Heart left ventricle (tissue), 16 donors: ENCODE results near the gene VPS4B. TPM values are rescaled to one million over a fixed set of nuclear protein-coding genes. Genes with fewer than 3 reads are reported as not detected.

Experiments used
- ATAC-seq, 4 donors: fragments of 200-7000 bp; cut with Tn5 transposase; one replicate each; pipeline ENCODE4 v1.9.1; 2020 to 2022; ENCODE audit warnings: moderate library complexity in 4 of 4, mild to moderate bottlenecking in 3 of 4, moderate number of reproducible peaks in 1 of 4
- DNase-seq, 5 donors: peaks; one replicate each; pipeline ENCODE4 v3.0.0-alpha.2; 2020
- H3K27ac ChIP-seq, 12 donors: fragments of 200-600 bp; sonication (generic) in 4 of 12; one replicate each; pipeline versions ENCODE4 v1.5.0 to v1.8.0; 2016 to 2022; ENCODE audit warnings: mild to moderate bottlenecking in 2 of 12
- H3K27me3 ChIP-seq, 9 donors: fragments of 200-600 bp; sonication (generic) in 2 of 9; one replicate each; pipeline versions ENCODE4 v1.5.1 to v1.8.0; 2016 to 2022; ENCODE audit warnings: mild to moderate bottlenecking in 3 of 9
- H3K36me3 ChIP-seq, 9 donors: fragments of 200-600 bp; sonication (generic) in 2 of 9; one replicate each; pipeline versions ENCODE4 v1.5.0 to v1.8.0; 2018 to 2022; ENCODE audit warnings: mild to moderate bottlenecking in 2 of 9
- H3K4me1 ChIP-seq, 12 donors: fragments of 200-600 bp; sonication (generic) in 4 of 12; one replicate each; pipeline versions ENCODE4 v1.5.0 to v1.8.0; 2016 to 2022; ENCODE audit warnings: mild to moderate bottlenecking in 3 of 12
- H3K4me3 ChIP-seq, 12 donors: fragments of 200-600 bp; sonication (generic) in 4 of 12; one replicate each; pipeline versions ENCODE4 v1.5.0 to v1.8.0; 2017 to 2022; ENCODE audit warnings: mild to moderate bottlenecking in 9 of 12, moderate library complexity in 4 of 12
- H3K9me3 ChIP-seq, 12 donors: fragments of 200-600 bp; sonication (generic) in 4 of 12; one replicate each; pipeline versions ENCODE4 v1.5.0 to v1.8.0; 2016 to 2022; ENCODE audit warnings: mild to moderate bottlenecking in 1 of 12
- CTCF ChIP-seq, 12 donors: fragments of 200-600 bp; sonication (generic) in 4 of 12; IDR thresholded peaks; one replicate each; pipeline versions ENCODE4 v1.5.0 to v1.8.0; 2018 to 2022; ENCODE audit warnings: antibody characterized with exemption in 12 of 12, mild to moderate bottlenecking in 5 of 12
- POLR2A ChIP-seq, 2 donors: fragments of 450-650 bp; IDR thresholded peaks; one replicate each; pipeline ENCODE4 v1.6.1; 2017; ENCODE audit warnings: antibody characterized with exemption in 2 of 2, mild to moderate bottlenecking in 2 of 2, moderate library complexity in 2 of 2
- WGBS, 4 donors: extraction: QIAGEN DNeasy Blood & Tissue Kit in 2 of 4; methylation state at CpG; one replicate each; pipeline versions ENCODE4 v1.1.5 to v1.1.7; 2013 to 2018; 5-methylcytosine and 5-hydroxymethylcytosine counted together
- intact Hi-C, 10 donors: fragments of 100-400 bp; cut with DNase I; formaldehyde crosslinking; loops; one replicate each; pipeline versions ENCODE4 v1.11.1 to v1.14.2; 2022
- polyA plus RNA-seq, 2 donors: library from polyadenylated mRNA; stranded (reverse); fragments of 200-250 nt; gene quantifications; one replicate each; pipeline ENCODE4 v1.2.3, GENCODE V29; 2013
- total RNA-seq, 9 donors: library from RNA; depleted of rRNA in 2 of 9; stranded (reverse); fragments of >200 nt in 2 of 9; fragmentation: NEBNext Ultra II Directional in 3 of 9; extraction: Animal tissue kit (Norgen Biotek cat#: 25700) in 3 of 9; gene quantifications; one replicate each; pipeline versions ENCODE4 v1.1.0 to v1.2.4, GENCODE V29; 2016 to 2023
- donor health status: ischemic (EF 13 %, LVEDD 7.1; RV severe dilation, severe dysfunction).
- donor health status: healthy with polysubstance abuse.
- donor health status: DM: no; HTN: yes; CAD: no.
- donor health status: DM: no; HTN: no; CAD: no.
- donor health status: ischemic (EF 25% LVEDD 6.9; RV normal size, moderate dysfunction).
- donor health status: ischemic (EF 25% LVEDD 5.7; RV mildly dilated, moderate dysfunction).
- donor health status: healthy.
- donor health status: DM: yes; HTN: yes; CAD: no.
- donor health status: ischemic (EF 35%, LVEDD 5.7; RV mildly dilated, moderate dysfunction).
- donor health status: nonischemic (EF 11% LVEDD 7.7; RV severe dilation, severe dysfunction).
- donor health status: DM: yes; HTN: yes; CAD: no.
- donor health status: PGD.
- donor health status: ischemic (EF 29% LVEDD 5.4; RV normal size, mild dysfunction).
- donor health status: nonischemic (EF 23%, LVEDD 6.1; RV moderate dilation, normal function).

VPS4B gene
- total and polyA plus RNA-seq, 11 donors: 4.2 to 40.0 (median 18.7) TPM

GRCh38 chr18:63344263-63344662 is 78.0 kb downstream of the VPS4B start:
- Histone ChIP-seq H3K36me3 (peaks cover 0 to 100% (median 94%) of the 10 kb centered on the region in 9 donors), H3K4me1 (peaks cover 0 to 30% (median 15%) of the 10 kb centered on the region in 12 donors), H3K9me3 (no peaks in the 10 kb centered on the region), H3K27ac (peak overlapping the region in 2 of 12 donors; percentile 11 to 61), H3K27me3 (no peaks in the 10 kb centered on the region), H3K4me3 (no peak overlapping the region)
- intact Hi-C loops: loop anchor here in 8 of 10 donors (5.0 kb wide), 3 partner anchors 78 to 327 kb away; partner anchors contain the start of gene VPS4B (in 1 of the 8)
- WGBS, 4 donors: 87 to 93% (median 90%) methylated on average over 5 of the region's 5 CpGs
- ATAC-seq: no peak
- TF ChIP-seq POLR2A (IDR thresholded peaks at IDR 0.05) (no peak), CTCF (IDR thresholded peaks at IDR 0.05) (no peak)
- no peak for DNase-seq

- ATAC-seq: peak in 2 of 4 donors; percentile 49 to 60
- no peak overlapping the region for H3K4me3 ChIP-seq
- WGBS, 4 donors: 24 to 39% (median 35%) methylated on average over 5 of the region's 5 CpGs
- no peaks in the 10 kb centered on the region for H3K27me3 ChIP-seq
- intact Hi-C loops: loop anchor here in 9 of 10 donors (1.0 to 5.0 kb wide), 4 partner anchors 80 to 325 kb away; partner anchors contain the start of gene VPS4B (in 1 of the 9)
- H3K4me1 ChIP-seq: peaks cover 0 to 30% (median 15%) of the 10 kb centered on the region in 12 donors
- H3K27ac ChIP-seq: no peak overlapping the region
- H3K36me3 ChIP-seq: peaks cover 0 to 100% (median 95%) of the 10 kb centered on the region in 9 donors
- no peaks in the 10 kb centered on the region for H3K9me3 ChIP-seq
- DNase-seq: peak in 2 of 5 donors; percentile 38 to 42
- TF ChIP-seq POLR2A (IDR thresholded peaks at IDR 0.05): no peak
- TF ChIP-seq CTCF (IDR thresholded peaks at IDR 0.05): peak; percentile 13 to 65 (median 45)
Measured at GRCh38 chr18:63342206-63342605, 80.1 kb downstream of the VPS4B start.

- ATAC-seq (no peak), DNase-seq (no peak)
- Histone ChIP-seq H3K27me3 (no peaks in the 10 kb centered on the region), H3K4me1 (peaks cover 0 to 9% (median 0%) of the 10 kb centered on the region in 12 donors), H3K9me3 (no peaks in the 10 kb centered on the region), H3K4me3 (no peak overlapping the region), H3K27ac (no peak overlapping the region), H3K36me3 (peaks cover 0 to 100% (median 97%) of the 10 kb centered on the region in 9 donors)
- TF ChIP-seq CTCF (IDR thresholded peaks at IDR 0.05) (peak; percentile 36 to 64 (median 47)), POLR2A (IDR thresholded peaks at IDR 0.05) (no peak)
- 30 to 53% (median 50%) methylated on average over 4 of the region's 4 CpGs for WGBS, 4 donors
- intact Hi-C loops: loop anchor here in 8 of 10 donors (2.0 to 5.0 kb wide), 4 partner anchors 82 to 323 kb away; partner anchors contain the start of gene VPS4B (in 1 of the 8)
Measured at GRCh38 chr18:63339920-63340484, 82.3 kb downstream of the VPS4B start.

Other genes with a start within 250 kb of the VPS4B start
- gene BCL2, start 102.7 kb downstream of the VPS4B start, total RNA-seq: 10 to 100 TPM in 4 of 9 donors, 1 to 10 TPM in 5; 4.8 to 24.2 (median 9.1) TPM
- gene BCL2, start 102.7 kb downstream of the VPS4B start, polyA plus RNA-seq: 1 to 10 TPM; 2.9 to 4.5 TPM
- gene KDSR, start 55.3 kb downstream of the VPS4B start, total RNA-seq: 10 to 100 TPM; 26.3 to 45.6 (median 41.4) TPM
- 10 to 100 TPM; 10.7 to 36.5 TPM for gene KDSR, start 55.3 kb downstream of the VPS4B start, polyA plus RNA-seq
- gene SERPINB5, start 54.5 kb upstream of the VPS4B start, total RNA-seq: not detected
- not detected for gene SERPINB5, start 54.5 kb upstream of the VPS4B start, polyA plus RNA-seq
- not detected for gene SERPINB12, start 119.9 kb upstream of the VPS4B start, total RNA-seq
- gene SERPINB12, start 119.9 kb upstream of the VPS4B start, polyA plus RNA-seq: not detected
- not detected for gene SERPINB13, start 164.9 kb upstream of the VPS4B start, total RNA-seq
- not detected for gene SERPINB13, start 164.9 kb upstream of the VPS4B start, polyA plus RNA-seq
- gene SERPINB4, start 221.8 kb upstream of the VPS4B start, total RNA-seq: not detected
- under 1 TPM in 1 of 2 donors, not detected in 1; 0.85 TPM for gene SERPINB4, start 221.8 kb upstream of the VPS4B start, polyA plus RNA-seq
- under 1 TPM in 1 of 9 donors, not detected in 8; 0.16 TPM for gene SERPINB3, start 239.4 kb upstream of the VPS4B start, total RNA-seq
- gene SERPINB3, start 239.4 kb upstream of the VPS4B start, polyA plus RNA-seq: under 1 TPM in 1 of 2 donors, not detected in 1; 0.07 TPM